Left colon (tissue), 2 donors: ENCODE results near the gene COLEC11. TPM values are rescaled to one million over a fixed set of nuclear protein-coding genes. Genes with fewer than 3 reads are reported as not detected.
"Not testable (repeated sequence)": the region's sequence is repeated elsewhere in the genome, so short reads cannot be mapped to it uniquely, and the experiment has no call there.

ENCODE experiments used
- ATAC-seq: fragments of 200-7000 bp; cut with Tn5 transposase; one replicate; pipeline ENCODE4 v1.9.1; 2020; ENCODE audit warnings: mild to moderate bottlenecking, moderate library complexity
- DNase-seq, 2 donors: peaks; one replicate each; pipeline ENCODE4 v3.0.0-alpha.2; 2020
- intact Hi-C, 2 donors: fragments of 100-400 bp; cut with DNase I in 1 of 2; cut with micrococcal nuclease in 1 of 2; formaldehyde crosslinking; loops; one replicate each; pipeline versions ENCODE4 v1.11.2 to v1.14.0; 2022; cut with DNase I, micrococcal nuclease
- total RNA-seq, 2 donors: library from RNA; stranded (reverse); fragmentation: NEBNext Ultra II Directional; extraction: Animal tissue kit (Norgen Biotek cat#: 25700); gene quantifications; one replicate each; pipeline ENCODE4 v1.2.1, GENCODE V29; 2021
- donor health status: DM: no; HTN: no; CAD: no.
- donor health status: DM: yes; HTN: yes; CAD: no.

Gene COLEC11
- total RNA-seq, 2 donors from 2014 or later, result 0.85 to 1.2 TPM

DNA sequence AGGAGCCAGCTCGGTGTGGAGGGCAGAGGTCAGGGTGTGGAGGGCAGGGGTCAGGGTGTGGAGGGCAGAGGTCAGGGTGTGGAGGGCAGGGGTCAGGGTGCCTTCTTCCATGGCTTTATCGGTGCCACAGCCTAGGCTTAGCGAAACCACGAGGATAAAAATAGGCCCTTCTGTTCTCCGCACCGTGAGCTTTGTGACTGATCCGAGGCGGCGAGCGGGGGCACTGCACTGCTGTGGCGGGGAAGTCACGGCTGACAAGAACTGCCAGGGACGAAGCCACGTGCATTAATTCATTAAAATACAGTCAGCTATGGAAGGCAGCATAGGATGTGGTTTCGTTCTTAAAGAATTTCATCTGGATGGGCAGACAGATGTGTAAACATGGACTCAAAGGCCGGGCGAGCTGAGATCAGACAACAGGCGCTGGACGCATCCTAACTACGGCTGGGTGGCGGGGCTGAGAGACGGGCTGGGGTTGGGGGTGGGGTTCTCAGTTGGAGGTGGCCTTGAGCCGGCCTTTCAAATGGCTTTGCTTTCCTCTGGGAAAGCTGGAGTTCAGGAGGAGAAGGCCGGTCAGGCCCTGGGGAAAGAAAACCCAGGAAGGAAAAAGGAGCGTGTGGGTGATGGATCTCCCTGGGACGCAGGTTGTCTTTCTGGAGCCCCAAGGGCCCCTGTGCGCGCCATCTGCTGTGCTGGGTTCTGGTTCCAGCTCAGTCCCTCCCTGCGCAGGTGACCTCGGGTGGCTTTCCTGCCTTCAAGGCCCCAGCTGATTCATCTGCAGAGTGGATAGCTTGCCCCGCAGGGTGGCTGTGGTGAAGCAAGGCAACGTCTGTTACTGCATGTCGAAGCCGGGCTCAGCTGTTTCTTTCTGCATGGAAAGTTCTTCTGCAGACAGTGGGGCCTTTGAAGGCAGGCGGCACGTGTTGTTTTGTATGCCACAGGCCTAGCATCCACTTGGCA lies 62.1 kb downstream of the COLEC11 start:
- ATAC-seq, result no peak

DNA sequence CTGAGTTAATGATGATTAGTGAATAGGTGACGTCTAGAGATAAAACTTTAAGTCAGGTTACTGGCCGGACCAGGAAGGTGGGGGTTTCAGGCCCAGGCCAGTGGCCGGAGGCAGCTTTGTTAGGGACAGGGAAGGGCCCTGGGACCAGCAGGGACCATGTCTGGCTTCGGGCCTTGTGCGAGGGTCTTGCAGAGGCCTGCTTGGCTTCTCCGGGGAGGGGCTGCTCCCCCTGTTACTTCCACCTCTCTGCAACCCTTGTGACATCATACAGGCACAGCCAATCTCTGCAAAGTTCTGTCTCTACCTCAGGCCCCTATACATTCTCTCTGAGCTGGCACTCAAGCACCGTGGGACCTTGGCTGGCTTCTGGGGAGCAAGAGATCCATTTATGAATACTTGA lies 63.0 kb downstream of the COLEC11 start, which contains the start of gene ALLC:
Gene ALLC (plus strand): TSS at position 320 of the 400 bp plus-strand sequence. CDS start 12,958 bp downstream, outside the sequence.
- intact Hi-C loops, result no loop called here
- DNase-seq (no peak), ATAC-seq (no peak)

More for the DNA sequence above, 62.1 kb downstream of the COLEC11 start:
- intact Hi-C loops, result no loop called here
- no peak for DNase-seq

DNA sequence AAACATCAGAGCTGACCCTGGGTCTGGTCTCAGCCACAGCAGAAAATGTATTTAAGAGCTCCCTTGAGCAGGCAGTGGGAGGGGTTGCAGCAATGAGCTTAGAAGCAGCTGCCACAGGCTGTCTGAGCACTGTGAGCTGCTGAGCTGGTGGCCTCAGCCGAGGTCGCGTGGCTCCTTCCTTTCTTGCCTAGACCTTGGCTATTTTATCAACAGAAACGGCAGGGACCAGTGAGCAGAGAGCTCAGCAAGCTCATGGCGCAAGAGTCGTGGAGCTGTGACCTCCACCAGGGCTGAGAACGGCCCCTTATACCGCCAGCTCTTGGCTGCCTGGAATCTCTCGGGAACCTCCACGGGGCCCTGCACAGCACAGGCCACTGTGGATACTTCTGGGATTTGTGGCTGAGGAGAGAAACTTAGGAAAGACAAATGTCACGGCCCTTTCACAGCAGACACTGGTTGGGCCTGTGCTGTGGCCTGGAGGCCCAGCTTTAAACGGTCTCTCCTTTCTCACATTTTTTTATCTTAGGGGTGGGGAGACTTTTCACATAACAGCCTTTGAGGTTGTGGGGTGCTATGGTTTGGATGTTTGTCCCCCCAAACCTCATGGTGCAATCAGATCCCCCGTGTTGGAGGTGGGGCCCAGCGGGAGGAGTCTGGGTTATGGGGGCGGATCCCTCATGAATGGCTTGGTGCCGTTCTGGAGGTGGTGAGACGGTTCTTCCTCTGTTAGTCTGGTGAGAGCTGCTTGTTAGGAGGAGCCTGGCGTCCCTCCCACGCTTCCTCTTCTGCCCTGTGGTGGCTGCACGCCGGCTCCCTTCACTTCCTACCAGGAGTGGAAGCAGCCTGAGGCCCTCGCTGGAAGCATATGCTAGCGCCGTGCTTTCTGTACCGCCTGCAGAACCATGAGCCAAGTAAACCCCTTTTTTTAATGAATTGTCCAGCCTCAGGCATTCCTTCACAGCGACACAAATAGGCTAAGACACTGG lies 64.8 kb downstream of the COLEC11 start:
- DNase-seq (no peak), ATAC-seq (no peak)
- intact Hi-C loops, result no loop called here

DNA sequence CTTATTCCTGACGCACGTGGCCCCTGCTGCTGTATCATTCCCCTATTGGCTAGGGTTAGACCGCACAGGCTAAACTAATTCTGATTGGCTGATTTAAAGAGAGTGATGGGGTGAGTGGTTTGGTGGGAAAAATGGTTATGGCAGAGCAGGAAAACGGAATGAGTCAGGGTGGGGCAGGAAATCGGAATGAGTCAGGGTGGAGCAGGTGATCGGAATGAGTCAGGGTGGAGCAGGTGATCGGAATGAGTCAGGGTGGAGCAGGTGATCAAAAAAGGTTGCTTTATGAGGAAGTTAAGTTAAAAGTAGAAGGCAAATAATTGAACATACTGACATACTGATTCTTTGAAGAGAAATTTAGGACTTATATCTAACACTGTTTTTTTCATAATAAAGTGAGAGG lies 65.7 kb downstream of the COLEC11 start:
- intact Hi-C loops, DNase-seq, ATAC-seq: not testable (repeated sequence)

DNA sequence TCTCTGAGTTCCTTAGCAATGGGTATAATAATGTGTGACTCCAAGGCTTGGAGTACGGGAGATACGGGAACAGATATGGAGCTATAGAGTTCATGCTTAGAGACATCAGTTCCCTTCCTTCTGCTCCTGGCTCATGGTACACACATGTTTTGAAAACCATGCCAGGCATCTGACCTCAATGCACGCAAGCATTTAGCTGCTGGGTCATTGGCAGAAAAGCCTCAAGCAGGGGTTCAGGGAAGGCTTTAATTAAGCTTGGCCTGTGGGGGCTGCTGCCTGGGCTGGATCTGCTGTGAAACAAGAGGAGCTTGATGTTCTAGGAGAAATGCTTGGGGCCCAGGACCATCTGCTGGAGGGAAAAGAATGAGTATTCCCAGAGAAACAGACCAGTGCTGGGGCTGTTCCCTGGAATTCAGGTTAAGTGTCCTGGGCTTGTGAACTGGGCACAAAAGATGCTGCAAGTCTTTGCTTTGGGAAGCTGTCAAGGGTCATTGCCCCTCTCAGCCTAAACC lies 66.3 kb downstream of the COLEC11 start:
- ATAC-seq (no peak), DNase-seq (no peak)
- intact Hi-C loops, result no loop called here

DNA sequence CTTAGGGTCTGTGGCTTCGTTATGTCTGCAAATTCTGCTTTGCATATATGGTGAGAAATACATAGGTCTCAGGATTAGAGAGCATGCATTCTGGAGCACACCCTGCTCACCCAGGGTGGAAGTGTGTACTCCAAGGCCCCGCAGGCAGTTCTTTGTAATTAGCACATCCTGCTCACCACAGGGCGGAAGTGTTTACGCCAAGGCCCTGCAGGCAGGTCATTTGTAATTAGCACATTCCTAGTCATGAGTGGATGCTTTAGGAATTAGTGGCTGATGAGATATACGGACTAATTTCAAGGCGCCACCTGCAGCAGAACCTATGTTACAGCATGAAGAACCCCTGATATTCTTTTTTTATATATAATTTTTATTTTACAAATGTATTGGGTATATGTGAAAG lies 67.3 kb downstream of the COLEC11 start:
- no peak for DNase-seq
- ATAC-seq, result no peak
- intact Hi-C loops, result no loop called here

DNA sequence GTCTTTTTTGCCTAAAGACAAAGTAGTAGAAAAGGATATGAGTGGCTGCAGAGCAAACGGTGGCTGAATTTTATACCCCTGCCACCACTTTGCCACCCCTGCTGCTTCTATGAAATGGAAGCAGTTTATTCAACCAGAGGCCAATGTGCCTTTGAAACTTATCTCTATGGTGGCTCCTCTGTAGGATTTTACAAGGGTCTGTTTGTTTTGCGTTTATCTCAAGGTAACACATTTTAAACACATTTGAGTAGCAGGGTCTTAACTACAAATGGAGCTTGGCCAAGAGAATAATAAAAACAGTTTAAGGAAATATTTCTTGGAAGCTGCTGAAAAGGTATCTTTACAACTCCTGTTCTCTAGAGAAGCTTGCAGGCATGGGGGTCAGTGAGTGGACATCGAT lies 69.2 kb downstream of the COLEC11 start:
- intact Hi-C loops, result no loop called here
- ATAC-seq, result no peak
- DNase-seq, result no peak

DNA sequence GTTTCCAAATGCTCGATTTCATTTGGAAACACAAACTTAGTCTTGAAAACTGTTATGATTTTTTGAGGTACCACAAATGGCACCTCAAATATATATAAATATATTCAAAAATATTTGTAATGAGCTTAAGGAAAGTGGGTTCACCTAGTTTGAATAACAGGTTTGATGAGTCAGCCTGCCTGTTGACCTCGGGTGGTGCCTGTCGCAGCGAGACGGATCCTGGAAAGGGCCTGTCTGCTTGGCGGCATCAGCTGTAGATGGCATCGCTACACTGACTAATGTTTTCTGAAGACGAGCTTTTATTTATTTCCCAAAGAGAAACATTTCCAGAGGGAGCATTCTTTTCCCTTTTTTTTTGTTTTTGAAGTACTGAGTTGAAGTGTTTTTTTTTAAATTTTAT lies 70.0 kb downstream of the COLEC11 start:
- intact Hi-C loops, result no loop called here
- ATAC-seq (no peak), DNase-seq (no peak)

DNA sequence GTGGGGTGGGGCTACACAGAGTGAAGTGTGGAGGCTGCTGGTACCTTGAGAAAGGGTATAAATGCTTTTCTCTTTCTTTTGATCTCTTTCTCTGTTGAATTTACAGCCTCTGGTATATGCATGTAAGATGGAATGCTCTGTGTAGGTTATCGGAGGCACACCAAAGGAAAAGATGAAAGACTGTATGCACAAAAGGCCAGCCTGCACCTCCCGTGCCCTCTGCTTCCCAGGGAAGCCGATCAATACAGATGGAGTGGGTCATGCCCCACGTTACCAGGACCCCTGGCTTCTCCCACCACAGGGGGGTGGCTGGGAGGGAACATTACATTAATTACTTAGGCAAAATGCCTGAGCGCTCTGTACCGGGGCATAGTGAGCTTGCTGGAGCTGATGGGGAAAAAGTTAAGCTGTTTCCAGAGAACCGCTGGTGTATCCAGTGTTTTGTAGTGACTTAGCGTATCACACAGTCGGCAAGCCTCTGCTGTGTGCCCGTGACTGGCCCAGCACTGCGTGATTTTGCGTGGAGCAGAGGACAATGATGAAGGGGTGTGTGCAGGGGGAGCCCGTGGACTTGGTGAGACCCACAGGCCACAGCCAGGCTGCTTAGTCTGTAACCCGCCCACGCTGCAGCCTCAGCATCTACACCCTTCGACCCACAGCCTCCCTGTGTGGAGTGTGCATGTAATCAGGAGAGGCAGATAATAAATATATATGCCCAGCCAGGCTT lies 71.1 kb downstream of the COLEC11 start:
- ATAC-seq (no peak), DNase-seq (no peak)
- intact Hi-C loops, result no loop called here

DNA sequence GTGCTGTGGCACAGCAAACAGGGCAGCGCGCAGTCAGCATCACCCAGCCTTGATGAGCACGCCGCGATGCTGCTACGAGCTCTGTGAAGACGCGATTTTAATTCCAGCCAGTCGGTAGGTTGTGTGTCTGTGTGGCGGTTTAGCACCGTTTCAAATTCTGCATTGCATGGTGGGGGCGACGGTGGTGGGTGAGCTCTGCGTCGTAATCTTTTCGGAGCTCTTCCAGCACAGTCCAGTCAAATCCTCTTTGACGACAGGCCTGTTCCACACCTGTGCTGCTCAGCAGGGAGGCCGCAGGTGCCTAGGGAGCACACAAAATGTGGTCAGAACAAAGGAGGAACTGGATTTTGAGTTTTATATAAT lies 71.7 kb downstream of the COLEC11 start:
- no peak for ATAC-seq
- no peak for DNase-seq
- intact Hi-C loops, result no loop called here

DNA sequence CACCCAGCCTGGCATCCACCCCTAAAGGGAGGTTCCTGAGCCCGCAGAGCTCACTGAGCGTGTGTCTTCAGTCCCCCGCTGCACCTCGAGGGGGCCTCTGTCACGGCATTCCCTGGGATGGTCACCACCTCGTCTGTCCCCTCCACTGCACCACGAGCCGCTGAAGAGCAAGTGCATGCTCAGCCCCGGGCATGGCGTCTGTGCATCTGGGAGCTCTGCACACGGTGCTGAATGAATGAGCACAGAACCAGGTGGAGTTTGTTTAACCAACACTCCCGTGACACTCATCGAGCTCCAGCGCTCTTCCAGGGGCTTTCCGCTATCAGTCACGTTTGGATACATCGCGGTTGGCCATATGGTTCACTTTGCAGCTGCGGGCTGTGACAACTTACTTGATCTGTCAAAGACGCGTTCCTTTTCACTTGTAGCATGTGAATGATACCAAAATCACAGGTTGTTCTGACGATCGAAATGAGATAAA lies 72.3 kb downstream of the COLEC11 start:
- DNase-seq (no peak), ATAC-seq (no peak)
- intact Hi-C loops, result no loop called here

DNA sequence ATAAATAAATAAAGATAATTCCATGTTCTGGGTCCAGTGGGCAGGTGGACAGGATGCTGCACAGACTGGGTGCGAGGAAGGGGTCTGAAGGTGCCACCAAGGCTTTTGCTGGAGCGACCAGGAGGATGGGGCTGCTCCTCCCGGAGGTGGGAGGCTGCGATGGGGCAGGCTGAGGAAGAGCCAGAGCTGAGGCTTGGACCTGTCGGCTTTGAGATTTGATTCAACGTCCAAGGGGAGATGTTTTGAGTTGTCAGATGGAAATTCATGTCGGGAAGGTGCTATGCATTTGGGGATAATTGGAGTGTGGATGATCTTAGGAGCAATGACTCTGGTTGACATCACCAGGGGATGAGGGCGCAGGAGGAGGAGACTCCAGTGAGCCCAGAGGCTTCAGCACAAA lies 74.7 kb downstream of the COLEC11 start:
- intact Hi-C loops, result no loop called here
- no peak for DNase-seq
- ATAC-seq, result no peak

DNA sequence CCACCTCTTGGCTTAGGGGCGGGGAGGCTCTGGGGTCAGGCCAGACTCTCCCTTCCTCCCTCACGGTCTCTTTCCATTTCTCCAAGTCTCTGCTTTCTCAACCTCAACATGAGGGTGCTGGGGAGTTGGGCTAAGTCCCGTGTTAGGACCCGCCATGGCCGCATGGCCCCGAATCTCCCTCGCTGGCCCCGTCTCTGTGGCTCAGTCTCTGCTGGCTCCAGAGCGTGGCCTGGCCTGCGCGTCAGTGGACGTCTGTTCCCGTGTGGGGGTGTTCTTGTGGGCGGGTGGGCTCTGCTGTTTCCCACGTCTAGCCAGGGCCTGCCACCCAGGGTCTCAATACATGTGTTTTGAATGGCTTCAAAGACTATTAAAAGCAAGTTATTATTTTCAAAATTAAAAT lies 75.5 kb downstream of the COLEC11 start:
- intact Hi-C loops, result no loop called here
- DNase-seq (no peak), ATAC-seq (no peak)

DNA sequence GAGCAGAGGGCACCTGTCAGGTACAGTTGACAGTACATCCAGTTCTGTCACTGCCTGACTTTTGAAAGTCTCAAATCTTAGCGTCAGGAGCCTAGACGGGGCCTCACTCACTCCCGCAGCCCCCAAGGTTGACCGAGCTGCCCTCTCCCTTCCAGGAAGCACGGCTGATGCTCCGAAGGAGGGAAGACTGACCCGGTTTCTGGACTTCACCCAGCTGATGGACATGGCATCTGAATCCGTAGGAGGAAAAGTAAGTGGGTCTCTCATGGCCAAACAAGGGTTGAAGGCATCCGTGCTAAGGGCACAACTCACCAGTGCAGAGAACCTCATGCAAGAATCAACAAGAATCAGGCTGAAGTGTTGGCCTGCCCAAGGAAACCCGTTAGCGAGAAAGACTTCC lies 76.0 kb downstream of the COLEC11 start:
- ATAC-seq (no peak), DNase-seq (no peak)
- intact Hi-C loops, result no loop called here

DNA sequence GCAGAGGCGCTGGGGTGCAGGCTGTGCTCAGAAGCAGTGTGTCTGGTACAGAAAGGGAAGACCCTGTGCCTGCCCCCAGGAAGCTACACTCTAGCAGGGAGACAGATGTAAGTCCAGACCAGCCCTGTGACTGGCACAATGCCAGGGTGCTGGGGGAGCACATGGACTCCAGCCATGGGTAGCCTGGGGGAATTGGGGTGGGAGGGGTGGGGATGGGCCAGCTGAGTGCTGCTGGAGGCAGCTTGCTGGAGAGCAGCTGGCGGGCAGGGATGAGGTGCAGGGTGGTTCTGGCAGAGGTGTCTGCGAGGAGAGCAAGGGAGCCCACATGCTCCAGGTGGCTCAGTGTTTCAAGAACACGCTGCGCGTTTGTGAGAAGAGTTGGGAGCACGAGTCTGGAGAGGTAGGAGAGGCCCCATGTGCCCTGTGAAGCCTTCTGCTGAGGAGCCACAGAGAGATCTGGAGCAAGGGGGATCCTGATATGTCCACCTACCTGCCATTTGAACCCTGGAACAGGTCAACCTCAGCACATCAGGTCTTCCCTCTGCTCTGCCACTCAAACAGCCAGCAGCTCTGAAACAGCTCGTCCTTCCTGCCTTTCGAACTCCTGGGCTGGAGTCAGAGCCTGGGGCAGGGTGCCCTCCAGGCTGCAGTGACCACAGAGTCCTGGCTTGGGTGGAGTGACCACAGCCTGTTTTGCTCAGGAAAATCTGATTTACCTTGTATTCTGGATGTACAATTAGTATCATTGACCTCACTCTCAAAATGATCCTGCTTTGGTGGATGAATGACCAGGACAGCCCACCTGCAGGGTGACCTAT lies 78.2 kb downstream of the COLEC11 start:
- DNase-seq (no peak), ATAC-seq (no peak)
- intact Hi-C loops, result no loop called here

DNA sequence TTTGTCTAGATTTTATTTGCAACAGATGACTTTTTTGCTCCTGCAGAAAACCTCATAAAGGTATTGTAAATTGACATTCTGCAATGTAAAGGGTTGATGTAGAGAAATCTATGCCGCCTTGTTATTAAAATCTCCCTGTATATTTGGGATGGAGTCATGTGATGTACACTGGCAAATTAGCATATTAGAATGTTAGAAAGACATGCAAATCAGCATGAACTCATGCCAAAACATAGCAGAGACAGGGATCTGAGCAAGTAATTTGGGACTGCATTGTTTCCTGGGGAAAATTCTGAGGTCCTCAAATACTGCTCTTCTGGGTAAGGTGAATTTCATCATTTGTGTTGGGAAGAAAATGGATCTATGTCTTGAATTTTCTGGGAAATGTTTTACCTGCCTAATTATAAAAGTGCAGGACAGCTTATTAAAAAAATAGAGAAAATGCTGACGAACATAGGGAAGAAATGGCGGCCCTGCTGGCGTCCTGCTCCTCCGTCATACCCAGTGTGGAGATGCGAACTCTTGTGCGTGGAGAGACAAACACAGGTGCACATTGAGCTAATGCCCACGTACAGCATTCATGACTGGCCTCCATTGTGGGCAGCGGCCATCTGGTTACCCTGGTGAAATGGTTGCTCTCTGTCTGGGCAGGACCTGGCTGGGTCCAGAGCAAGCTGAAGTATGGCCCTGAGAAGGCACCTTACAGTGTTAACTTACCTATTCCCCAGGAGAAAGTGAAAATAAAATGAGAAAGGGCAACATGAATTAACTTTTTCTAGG lies 79.3 kb downstream of the COLEC11 start:
- DNase-seq, result no peak
- intact Hi-C loops, result no loop called here
- ATAC-seq, result no peak

DNA sequence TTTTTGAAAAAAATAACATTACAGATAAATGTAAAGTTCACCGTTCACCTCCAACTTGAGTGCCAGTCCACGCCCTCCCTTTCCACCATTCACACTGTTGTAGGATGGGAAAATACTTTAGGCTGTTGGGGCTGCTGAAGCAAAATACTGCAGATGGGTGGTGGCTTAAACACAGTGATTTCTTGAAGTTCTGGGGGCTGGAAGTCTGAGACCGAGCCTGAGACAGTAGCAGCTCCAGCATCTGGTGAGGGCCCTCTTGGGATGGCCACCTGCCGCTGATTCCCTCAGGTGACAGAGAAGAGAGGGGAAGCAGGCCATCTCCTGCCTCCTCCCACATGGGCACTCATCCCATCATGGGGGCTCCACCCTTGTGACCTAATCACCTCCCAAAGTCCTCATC lies 80.8 kb downstream of the COLEC11 start:
- no peak for ATAC-seq
- DNase-seq, result no peak
- intact Hi-C loops, result no loop called here
